Bronchial epithelial cell (primary cell): ENCODE results near the gene EME1. TPM values are rescaled to one million over a fixed set of nuclear protein-coding genes. Genes with fewer than 3 reads are reported as not detected.
A peak's percentile ranks its signal among the peaks of the same experiment; 100 is the strongest.

Experiments used
- DNase-seq: peaks from one replicate; pipeline ENCODE4 v3.0.0-alpha.2; 2010; ENCODE audit warnings: low read depth
- FAIRE-seq: peaks from 2 replicates; lab custom pipeline; 2011; peaks lifted over from hg19 to GRCh38; lab: Jason Lieb, UNC
- H3K27me3 ChIP-seq: 2 replicates; pipeline ENCODE4 v1.5.1; 2011; ENCODE audit warnings: low read length; ENCODE audit not compliant: control insufficient read depth, insufficient read depth
- H3K36me3 ChIP-seq: 2 replicates; pipeline ENCODE4 v1.5.1; 2011; ENCODE audit warnings: low read length; ENCODE audit not compliant: control insufficient read depth, insufficient read depth
- H3K4me3 ChIP-seq: 2 replicates; pipeline ENCODE4 v1.5.1; 2011; ENCODE audit warnings: mild to moderate bottlenecking, low read depth, low read length, control low read depth
- CTCF ChIP-seq: IDR thresholded peaks from 2 replicates; pipeline ENCODE4 v1.5.1; 2011; ENCODE audit warnings: mild to moderate bottlenecking, moderate library complexity, low read length, control low read depth, inconsistent platforms; ENCODE audit not compliant: insufficient read depth, severe bottlenecking
- total RNA-seq: library from RNA; depleted of rRNA; stranded (reverse); fragments of >200 nt; gene quantifications from 2 replicates; pipeline ENCODE4 v1.2.1, GENCODE V29; 2014

Gene EME1
- total RNA-seq, 1 donor from 2014 or later: 0.53 TPM

- no peak for TF ChIP-seq CTCF
- FAIRE-seq (no peak), DNase-seq (no peak)
- no peak overlapping the region for H3K4me3 ChIP-seq
- no peaks in the 10 kb centered on the region for H3K27me3 ChIP-seq
- no peaks in the 10 kb centered on the region for H3K36me3 ChIP-seq
Measured at GRCh38 chr17:50339381-50339780, 33.6 kb upstream of the EME1 start.

GRCh38 chr17:50344731-50345365 is 28.2 kb upstream of the EME1 start:
- no peak for DNase-seq
- Histone ChIP-seq H3K27me3 (no peaks in the 10 kb centered on the region), H3K36me3 (no peaks in the 10 kb centered on the region), H3K4me3 (no peak overlapping the region)
- FAIRE-seq: no peak
- no peak for TF ChIP-seq CTCF

- Histone ChIP-seq H3K4me3 (peak within 1 kb of the TSS; percentile 81), H3K36me3 (no peaks in the 10 kb centered on the region), H3K27me3 (no peaks in the 10 kb centered on the region)
- no peak for FAIRE-seq
- TF ChIP-seq CTCF: no peak
- DNase-seq: peak; percentile 49
Measured at GRCh38 chr17:50345432-50346312, 27.4 kb upstream of the EME1 start, which contains the start of gene XYLT2. TSS of gene XYLT2 (plus strand) at chr17:50346126. CDS start at chr17:50346141, 15 bp downstream.

GRCh38 chr17:50346313-50347116 is 26.5 kb upstream of the EME1 start:
- FAIRE-seq: no peak
- H3K27me3 ChIP-seq: no peaks in the 10 kb centered on the region
- H3K36me3 ChIP-seq: no peaks in the 10 kb centered on the region
- DNase-seq: peak; percentile 22
- peak overlapping the region; percentile 81 for H3K4me3 ChIP-seq
- no peak for TF ChIP-seq CTCF

GRCh38 chr17:50347117-50347893 is 25.7 kb upstream of the EME1 start:
- Histone ChIP-seq H3K4me3 (peak overlapping the region; percentile 81), H3K36me3 (no peaks in the 10 kb centered on the region), H3K27me3 (no peaks in the 10 kb centered on the region)
- no peak for TF ChIP-seq CTCF
- FAIRE-seq (no peak), DNase-seq (no peak)
